ENCODE results near the gene CYTH4.

GRCh38 chr22:37259540-37260029, 22.7 kb upstream of the CYTH4 start:
- no peak for TF ChIP-seq POLR2A (IDR thresholded peaks at IDR 0.05; ENCODE audit: low read depth)
- peak in 1 of 3 experiments; percentile 24 for TF ChIP-seq CTCF (IDR thresholded peaks at IDR 0.05)
- no peak for TF ChIP-seq EP300 (IDR thresholded peaks at IDR 0.05)
- no peak for TF ChIP-seq POLR2AphosphoS5 (IDR thresholded peaks at IDR 0.05)
